SK-N-SH (cell line): ENCODE measurements around the gene C11orf58. TPM values are rescaled to one million over a fixed set of nuclear protein-coding genes. Genes with fewer than 3 reads are reported as not detected.

Experiments
- CTCF ChIA-PET: fragments of 300-600, 350-600 bp; formaldehyde crosslinking; extraction: SDS; loops from one replicate; lab custom pipeline; 2021; lab: Yijun Ruan, JAX
- POLR2A ChIA-PET: fragments of 350-600 bp; sonication (Branson Sonifier 250); formaldehyde crosslinking; extraction: SDS; loops from one replicate; lab custom pipeline; 2020; ENCODE audit warnings: antibody characterized with exemption, inconsistent platforms; lab: Yijun Ruan, JAX
- DNase-seq: peaks from one replicate; pipeline ENCODE4 v3.0.0; 2012
- H2AFZ ChIP-seq: fragments of 200-600 bp; sonication (generic); 2 replicates; pipeline ENCODE4 v1.8.1; 2016; ENCODE audit warnings: antibody characterized with exemption, mild to moderate bottlenecking, low read depth
- H3F3A ChIP-seq: fragments of 200-600 bp; sonication (generic); replicated peaks from 2 replicates; pipeline ENCODE3; 2016; ENCODE audit warnings: antibody characterized with exemption, mild to moderate bottlenecking; ENCODE audit not compliant: insufficient read depth
- H3K27ac ChIP-seq, 2 experiments: fragments of 200-500 bp in 1 of 2; fragments of 200-600 bp in 1 of 2; sonication (Bioruptor generic) in 1 of 2; sonication (generic), shearing (Covaris generic) in 1 of 2; 2 replicates each; pipeline versions ENCODE4 v1.5.1 to v1.6.1; 2014 to 2016; ENCODE audit warnings: low read depth in 2 of 2, inconsistent platforms in 1 of 2, low read length in 1 of 2, mild to moderate bottlenecking in 1 of 2, mixed read lengths in 1 of 2
- H3K27me3 ChIP-seq: fragments of 200-600 bp; sonication (generic), shearing (Covaris generic); 2 replicates; pipeline ENCODE4 v1.6.1; 2016; ENCODE audit warnings: mixed run types; ENCODE audit not compliant: insufficient read depth
- H3K36me3 ChIP-seq, 2 experiments: fragments of 200-500 bp in 1 of 2; fragments of 200-600 bp in 1 of 2; sonication (Bioruptor generic) in 1 of 2; sonication (generic) in 1 of 2; replicated peaks in 1 of 2; 2 replicates each; pipeline versions ENCODE3 to v1.5.1; 2014 to 2016; ENCODE audit warnings: low read length in 1 of 2, mild to moderate bottlenecking in 1 of 2; ENCODE audit not compliant: insufficient read depth in 2 of 2, control insufficient read depth in 1 of 2
- H3K4me1 ChIP-seq, 2 experiments: fragments of 200-500 bp in 1 of 2; fragments of 200-600 bp in 1 of 2; sonication (Bioruptor generic) in 1 of 2; sonication (generic), shearing (Covaris generic) in 1 of 2; 2 replicates each; pipeline versions ENCODE4 v1.5.1 to v1.6.1; 2014 to 2016; ENCODE audit warnings: low read depth in 1 of 2, low read length in 1 of 2, mixed run types in 1 of 2; ENCODE audit not compliant: insufficient read depth in 2 of 2, control insufficient read depth in 1 of 2
- H3K4me2 ChIP-seq: fragments of 200-600 bp; sonication (generic), shearing (Covaris generic); 2 replicates; pipeline ENCODE4 v1.6.1; 2017; ENCODE audit warnings: mixed run types
- H3K4me3 ChIP-seq, 2 experiments: fragments of 200-500 bp in 1 of 2; fragments of 200-600 bp in 1 of 2; sonication (Bioruptor generic) in 1 of 2; sonication (generic), shearing (Covaris generic) in 1 of 2; 2 replicates each; pipeline versions ENCODE4 v1.5.1 to v1.8.1; 2014 to 2016; ENCODE audit warnings: low read depth in 2 of 2, inconsistent platforms in 1 of 2, low read length in 1 of 2, mild to moderate bottlenecking in 1 of 2, mixed read lengths in 1 of 2, moderate library complexity in 1 of 2
- H3K79me2 ChIP-seq: fragments of 200-600 bp; sonication (generic); 2 replicates; pipeline ENCODE4 v1.8.1; 2017; ENCODE audit warnings: mild to moderate bottlenecking; ENCODE audit not compliant: insufficient read depth
- H3K9ac ChIP-seq: fragments of 200-600 bp; sonication (generic); 2 replicates; pipeline ENCODE4 v1.6.1; 2017; ENCODE audit warnings: mixed run types
- H3K9me2 ChIP-seq: fragments of 200-600 bp; sonication (generic); 2 replicates; pipeline ENCODE4 v1.6.1; 2017; ENCODE audit warnings: mixed run types
- H3K9me3 ChIP-seq: fragments of 200-600 bp; sonication (generic); 2 replicates; pipeline ENCODE4 v1.6.1; 2017; ENCODE audit warnings: mixed run types, mild to moderate bottlenecking, moderate library complexity
- H4K20me1 ChIP-seq: fragments of 200-600 bp; sonication (generic); 2 replicates; pipeline ENCODE4 v1.6.1; 2017; ENCODE audit warnings: mild to moderate bottlenecking, mixed run types; ENCODE audit not compliant: insufficient read depth
- CHD2 ChIP-seq: fragments of 150-350 bp; IDR thresholded peaks from 2 replicates; pipeline ENCODE4 v1.6.1; 2018; ENCODE audit warnings: low read length; ENCODE audit not compliant: partially characterized antibody
- ELF1 ChIP-seq: IDR thresholded peaks from 2 replicates; pipeline ENCODE4 v1.4.0; 2012
- EP300 ChIP-seq, 2 experiments: IDR thresholded peaks; 2 replicates each; pipeline versions ENCODE4 v1.4.0 to v1.6.1; 2012; ENCODE audit warnings: borderline replicate concordance in 1 of 2, low read depth in 1 of 2, low read length in 1 of 2
- EZH2phosphoT487 ChIP-seq: fragments of 200-600 bp; sonication (generic); IDR thresholded peaks from 2 replicates; pipeline ENCODE4 v1.6.1; 2017; ENCODE audit warnings: low read depth, mixed run types, mild to moderate bottlenecking, antibody characterized with exemption, moderate library complexity, borderline replicate concordance
- FOSL2 ChIP-seq: IDR thresholded peaks from 2 replicates; pipeline ENCODE4 v1.4.0; 2012; ENCODE audit warnings: low read depth, mild to moderate bottlenecking, moderate library complexity, borderline replicate concordance
- FOXJ3 ChIP-seq: sonication (generic); formaldehyde crosslinking; IDR thresholded peaks from 2 replicates; pipeline ENCODE4 v1.5.1; 2020; ENCODE audit warnings: mild to moderate bottlenecking, missing genetic modification reagents
- FOXM1 ChIP-seq: IDR thresholded peaks from 2 replicates; pipeline ENCODE4 v1.4.0; 2012; ENCODE audit warnings: low read depth, mild to moderate bottlenecking
- GABPA ChIP-seq: IDR thresholded peaks from 2 replicates; pipeline ENCODE4 v1.4.0; 2012; ENCODE audit warnings: low read depth, mild to moderate bottlenecking
- IRF3 ChIP-seq: fragments of 150-350 bp; IDR thresholded peaks from 2 replicates; pipeline ENCODE4 v1.6.1; 2016; ENCODE audit warnings: mild to moderate bottlenecking, low read depth, low read length
- JUND ChIP-seq: IDR thresholded peaks from 2 replicates; pipeline ENCODE4 v1.4.0; 2012
- MXI1 ChIP-seq: IDR thresholded peaks from 2 replicates; pipeline ENCODE4 v1.6.1; 2012; ENCODE audit warnings: mild to moderate bottlenecking, low read depth, low read length, improper control_type of control experiment
- NFIC ChIP-seq: IDR thresholded peaks from 2 replicates; pipeline ENCODE4 v1.4.0; 2012; ENCODE audit warnings: borderline replicate concordance
- NRF1 ChIP-seq: IDR thresholded peaks from 2 replicates; pipeline ENCODE4 v1.6.1; 2012; ENCODE audit warnings: low read depth, mild to moderate bottlenecking, low read length
- RAD21 ChIP-seq: IDR thresholded peaks from 2 replicates; pipeline ENCODE4 v1.6.1; 2012; ENCODE audit warnings: mild to moderate bottlenecking, low read length
- RFX5 ChIP-seq: IDR thresholded peaks from 2 replicates; pipeline ENCODE4 v1.6.1; 2012; ENCODE audit warnings: mild to moderate bottlenecking, improper control_type of control experiment, low read length
- SIN3A ChIP-seq: IDR thresholded peaks from 2 replicates; pipeline ENCODE4 v1.6.1; 2012; ENCODE audit warnings: low read depth, mild to moderate bottlenecking, low read length, moderate library complexity, borderline replicate concordance
- SMC3 ChIP-seq: IDR thresholded peaks from 2 replicates; pipeline ENCODE4 v1.6.1; 2012; ENCODE audit warnings: low read depth, low read length, improper control_type of control experiment
- TCF12 ChIP-seq: IDR thresholded peaks from 2 replicates; pipeline ENCODE4 v1.4.0; 2012
- TEAD4 ChIP-seq: IDR thresholded peaks from 2 replicates; pipeline ENCODE4 v1.4.0; 2012; ENCODE audit warnings: mild to moderate bottlenecking, borderline replicate concordance; ENCODE audit not compliant: insufficient read depth
- YY1 ChIP-seq: IDR thresholded peaks from 2 replicates; pipeline ENCODE4 v1.4.0; 2012; ENCODE audit warnings: low read depth, mild to moderate bottlenecking
- WGBS: methylation state at CpG from one replicate; pipeline ENCODE4 v1.1.6; 2017; ENCODE audit warnings: low lambda C conversion rate; 5-methylcytosine and 5-hydroxymethylcytosine counted together
- polyA plus RNA-seq, 3 experiments: library from polyadenylated mRNA; depleted of rRNA; stranded (reverse); fragments of >200 nt; gene quantifications; 2 replicates each; pipeline ENCODE4 v1.2.3, GENCODE V29; 2012
- TF ChIP-seq, protein P1 (sequence below): IDR thresholded peaks from 2 replicates; pipeline ENCODE4 v1.6.1; 2012; ENCODE audit warnings: mild to moderate bottlenecking, low read depth, low read length, moderate library complexity
- TF ChIP-seq, protein P2 (sequence below): IDR thresholded peaks from 2 replicates; pipeline ENCODE4; 2012
- TF ChIP-seq, protein P3 (sequence below): IDR thresholded peaks from 2 replicates; pipeline ENCODE4 v1.4.0; 2012; ENCODE audit warnings: low read depth, borderline replicate concordance
- TF ChIP-seq, protein P4 (sequence below): IDR thresholded peaks from 2 replicates; pipeline ENCODE4 v1.4.0; 2012; ENCODE audit warnings: low read depth

Gene C11orf58
- polyA plus RNA-seq, 1 of the 3 experiments (the other 2 are of a cell fraction) = 150 TPM

DNA sequence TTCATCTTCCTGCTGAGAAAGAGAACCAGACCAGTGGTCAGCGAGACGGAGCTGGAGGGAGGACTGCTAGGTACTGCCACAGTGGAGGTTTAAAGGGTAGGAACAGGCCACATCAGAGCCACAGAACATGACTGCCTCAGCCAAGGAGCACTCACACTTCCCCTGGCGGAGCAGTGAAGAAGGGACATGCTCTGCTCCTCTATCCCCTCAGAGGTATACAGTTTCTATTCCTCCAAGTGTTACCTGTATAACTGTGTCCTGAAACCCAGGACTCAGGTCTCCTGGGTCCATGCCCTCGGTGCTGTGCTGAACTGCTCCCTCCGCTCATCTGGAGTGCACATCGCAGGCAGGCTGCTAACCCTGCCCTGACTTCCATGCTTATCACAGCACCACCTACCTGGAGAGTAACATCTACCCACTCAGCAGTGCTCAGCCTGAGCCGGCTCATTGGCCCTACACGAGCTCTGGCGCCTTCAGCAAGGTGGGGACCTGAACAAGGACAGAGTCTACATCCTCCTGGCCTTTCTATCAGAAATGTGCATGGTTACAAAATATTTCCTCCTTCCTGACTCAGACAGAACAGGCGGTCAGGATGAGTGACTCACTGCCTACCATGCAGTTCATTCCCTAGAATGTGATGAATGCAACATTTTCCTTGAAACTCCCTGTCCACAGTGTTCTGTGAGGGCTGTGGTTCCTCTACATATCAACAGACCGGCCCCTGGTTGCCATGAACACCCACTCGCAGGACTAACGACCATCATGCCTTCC is 52.9 kb downstream of the C11orf58 start:
- no peaks in the 10 kb centered on the region for H4K20me1 ChIP-seq
- peak overlapping the region; percentile 58; the same call in 1 of the 2 replicates for H3K9ac ChIP-seq
- H3K27ac ChIP-seq = peak overlapping the region; percentile 47 to 92; a peak in 3 of 4 replicates
- H3K79me2 ChIP-seq = no peaks in the 10 kb centered on the region
- peaks cover 0 to 10% of the 10 kb centered on the region in 2 experiments for H3K4me1 ChIP-seq
- H3F3A ChIP-seq = peaks cover 27% of the 10 kb centered on the region
- DNase-seq = no peak
- 50% methylated on average over 12 of the region's 13 CpGs for WGBS
- no peaks in the 10 kb centered on the region for H3K9me2 ChIP-seq
- peak overlapping the region; percentile 69 for H3K4me2 ChIP-seq
- no peaks in the 10 kb centered on the region for H3K9me3 ChIP-seq
- no peak overlapping the region for H3K4me3 ChIP-seq
- ChIA-PET CTCF (interaction anchor here (0.7 to 1.8 kb wide), 3 partner anchors 19 to 272 kb away, joined by 3 to 4 read pairs (median 3); no protein-coding TSS in a partner anchor), POLR2A (no interaction called here)
- peak overlapping the region; percentile 92 for H2AFZ ChIP-seq
- H3K36me3 ChIP-seq = no peaks in the 10 kb centered on the region
- H3K27me3 ChIP-seq = no peaks in the 10 kb centered on the region
- TF ChIP-seq EZH2phosphoT487 = no peak
- TF ChIP-seq NFIC = no peak; the same call in 1 of the 2 replicates
- peak in 1 of 2 experiments; percentile 22; a peak in 1 of 4 replicates for TF ChIP-seq EP300 (IDR thresholded peaks at IDR 0.05; ENCODE audit: borderline replicate concordance in 1 of 2, low read depth in 1 of 2, low read length in 1 of 2)
- TF ChIP-seq JUND = peak; percentile 83
- no peak for TF ChIP-seq MXI1
- TF ChIP-seq, protein P1, sequence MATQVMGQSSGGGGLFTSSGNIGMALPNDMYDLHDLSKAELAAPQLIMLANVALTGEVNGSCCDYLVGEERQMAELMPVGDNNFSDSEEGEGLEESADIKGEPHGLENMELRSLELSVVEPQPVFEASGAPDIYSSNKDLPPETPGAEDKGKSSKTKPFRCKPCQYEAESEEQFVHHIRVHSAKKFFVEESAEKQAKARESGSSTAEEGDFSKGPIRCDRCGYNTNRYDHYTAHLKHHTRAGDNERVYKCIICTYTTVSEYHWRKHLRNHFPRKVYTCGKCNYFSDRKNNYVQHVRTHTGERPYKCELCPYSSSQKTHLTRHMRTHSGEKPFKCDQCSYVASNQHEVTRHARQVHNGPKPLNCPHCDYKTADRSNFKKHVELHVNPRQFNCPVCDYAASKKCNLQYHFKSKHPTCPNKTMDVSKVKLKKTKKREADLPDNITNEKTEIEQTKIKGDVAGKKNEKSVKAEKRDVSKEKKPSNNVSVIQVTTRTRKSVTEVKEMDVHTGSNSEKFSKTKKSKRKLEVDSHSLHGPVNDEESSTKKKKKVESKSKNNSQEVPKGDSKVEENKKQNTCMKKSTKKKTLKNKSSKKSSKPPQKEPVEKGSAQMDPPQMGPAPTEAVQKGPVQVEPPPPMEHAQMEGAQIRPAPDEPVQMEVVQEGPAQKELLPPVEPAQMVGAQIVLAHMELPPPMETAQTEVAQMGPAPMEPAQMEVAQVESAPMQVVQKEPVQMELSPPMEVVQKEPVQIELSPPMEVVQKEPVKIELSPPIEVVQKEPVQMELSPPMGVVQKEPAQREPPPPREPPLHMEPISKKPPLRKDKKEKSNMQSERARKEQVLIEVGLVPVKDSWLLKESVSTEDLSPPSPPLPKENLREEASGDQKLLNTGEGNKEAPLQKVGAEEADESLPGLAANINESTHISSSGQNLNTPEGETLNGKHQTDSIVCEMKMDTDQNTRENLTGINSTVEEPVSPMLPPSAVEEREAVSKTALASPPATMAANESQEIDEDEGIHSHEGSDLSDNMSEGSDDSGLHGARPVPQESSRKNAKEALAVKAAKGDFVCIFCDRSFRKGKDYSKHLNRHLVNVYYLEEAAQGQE = 0 out of 2 replicates have a peak, but pooled peaks have one; percentile 18
- TF ChIP-seq FOSL2 = peak; percentile 95
- TF ChIP-seq FOXM1 = no peak
- peak; percentile 70 for TF ChIP-seq TCF12
- TF ChIP-seq CHD2 = no peak
- TF ChIP-seq SIN3A = no peak
- TF ChIP-seq YY1 = no peak
- TF ChIP-seq TEAD4 = 0 out of 2 replicates have a peak, but pooled peaks have one; percentile 54
- no peak for TF ChIP-seq ELF1
- TF ChIP-seq SMC3 = no peak
- no peak for TF ChIP-seq NRF1
- TF ChIP-seq, protein P2, sequence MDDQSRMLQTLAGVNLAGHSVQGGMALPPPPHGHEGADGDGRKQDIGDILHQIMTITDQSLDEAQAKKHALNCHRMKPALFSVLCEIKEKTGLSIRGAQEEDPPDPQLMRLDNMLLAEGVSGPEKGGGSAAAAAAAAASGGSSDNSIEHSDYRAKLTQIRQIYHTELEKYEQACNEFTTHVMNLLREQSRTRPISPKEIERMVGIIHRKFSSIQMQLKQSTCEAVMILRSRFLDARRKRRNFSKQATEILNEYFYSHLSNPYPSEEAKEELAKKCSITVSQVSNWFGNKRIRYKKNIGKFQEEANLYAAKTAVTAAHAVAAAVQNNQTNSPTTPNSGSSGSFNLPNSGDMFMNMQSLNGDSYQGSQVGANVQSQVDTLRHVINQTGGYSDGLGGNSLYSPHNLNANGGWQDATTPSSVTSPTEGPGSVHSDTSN = peak; percentile 51
- no peak for TF ChIP-seq FOXJ3 (CRISPR knock-in tag)
- TF ChIP-seq RFX5 = no peak
- no peak for TF ChIP-seq IRF3
- TF ChIP-seq, protein P3, sequence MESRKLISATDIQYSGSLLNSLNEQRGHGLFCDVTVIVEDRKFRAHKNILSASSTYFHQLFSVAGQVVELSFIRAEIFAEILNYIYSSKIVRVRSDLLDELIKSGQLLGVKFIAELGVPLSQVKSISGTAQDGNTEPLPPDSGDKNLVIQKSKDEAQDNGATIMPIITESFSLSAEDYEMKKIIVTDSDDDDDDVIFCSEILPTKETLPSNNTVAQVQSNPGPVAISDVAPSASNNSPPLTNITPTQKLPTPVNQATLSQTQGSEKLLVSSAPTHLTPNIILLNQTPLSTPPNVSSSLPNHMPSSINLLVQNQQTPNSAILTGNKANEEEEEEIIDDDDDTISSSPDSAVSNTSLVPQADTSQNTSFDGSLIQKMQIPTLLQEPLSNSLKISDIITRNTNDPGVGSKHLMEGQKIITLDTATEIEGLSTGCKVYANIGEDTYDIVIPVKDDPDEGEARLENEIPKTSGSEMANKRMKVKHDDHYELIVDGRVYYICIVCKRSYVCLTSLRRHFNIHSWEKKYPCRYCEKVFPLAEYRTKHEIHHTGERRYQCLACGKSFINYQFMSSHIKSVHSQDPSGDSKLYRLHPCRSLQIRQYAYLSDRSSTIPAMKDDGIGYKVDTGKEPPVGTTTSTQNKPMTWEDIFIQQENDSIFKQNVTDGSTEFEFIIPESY = no peak
- TF ChIP-seq, protein P4, sequence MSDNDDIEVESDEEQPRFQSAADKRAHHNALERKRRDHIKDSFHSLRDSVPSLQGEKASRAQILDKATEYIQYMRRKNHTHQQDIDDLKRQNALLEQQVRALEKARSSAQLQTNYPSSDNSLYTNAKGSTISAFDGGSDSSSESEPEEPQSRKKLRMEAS = peak; percentile 68
- TF ChIP-seq RAD21 = no peak
- no peak; the same call in 1 of the 2 replicates for TF ChIP-seq GABPA
